B cell (primary cell): ENCODE results near the gene STAG1. TPM values are rescaled to one million over a fixed set of nuclear protein-coding genes. Genes with fewer than 3 reads are reported as not detected.

Source experiments
- ATAC-seq: fragments of 200-7000 bp; cut with Tn5 transposase; one replicate; pipeline ENCODE4 v1.10.0; 2021; ENCODE audit warnings: low read depth, mild to moderate bottlenecking, moderate number of reproducible peaks, moderate library complexity
- CTCF ChIA-PET: fragments of 350-600 bp; sonication (Branson Sonifier 250); formaldehyde crosslinking; loops from one replicate; lab custom pipeline; 2021; ENCODE audit warnings: antibody characterized with exemption, inconsistent platforms; lab: Charles Lee
- POLR2A ChIA-PET: fragments of 350-600 bp; sonication (Branson Sonifier 250); formaldehyde crosslinking; loops from one replicate; lab custom pipeline; 2021; ENCODE audit warnings: antibody characterized with exemption; lab: Charles Lee
- DNase-seq: peaks from one replicate; pipeline ENCODE4 v3.0.0; 2013
- H2AFZ ChIP-seq: 2 replicates; pipeline ENCODE4 v1.6.1; 2012; ENCODE audit warnings: mild to moderate bottlenecking, low read depth, low read length; ENCODE audit not compliant: insufficient read depth, poor library complexity, severe bottlenecking
- H3K27ac ChIP-seq, 2 donors: 1 replicate in 1 of 2; 2 replicates in 1 of 2; pipeline ENCODE4 v1.5.1; 2012 to 2013; ENCODE audit warnings: low read length in 2 of 2, mild to moderate bottlenecking in 2 of 2, moderate library complexity in 1 of 2
- H3K27me3 ChIP-seq, 4 experiments: fragments of 200-600 bp in 1 of 4; sonication (generic) in 1 of 4; replicated peaks in 1 of 4; 1 replicate in 2 of 4; 2 replicates in 2 of 4; pipeline versions ENCODE4 v1.6.1 to v1.7.0; 2013 to 2016; ENCODE audit warnings: low read length in 3 of 4, mild to moderate bottlenecking in 2 of 4, mixed read lengths in 1 of 4, moderate library complexity in 1 of 4; ENCODE audit not compliant: insufficient read depth in 4 of 4, control insufficient read depth in 3 of 4; ENCODE audit errors: control extremely low read depth in 1 of 4
- H3K36me3 ChIP-seq, 2 experiments: replicated peaks in 1 of 2; 1 replicate in 1 of 2; 2 replicates in 1 of 2; pipeline versions ENCODE4 v1.6.1 to v1.7.1; 2013; ENCODE audit warnings: low read length in 1 of 2; ENCODE audit not compliant: insufficient read depth in 2 of 2, control insufficient read depth in 1 of 2; ENCODE audit errors: control extremely low read depth in 1 of 2, extremely low read depth in 1 of 2
- H3K4me1 ChIP-seq, 2 donors: fragments of 200-600 bp in 1 of 2; sonication (generic) in 1 of 2; 1 replicate in 1 of 2; 2 replicates in 1 of 2; pipeline versions ENCODE4 v1.5.1 to v1.6.1; 2013 to 2017; ENCODE audit warnings: low read length in 2 of 2; ENCODE audit not compliant: control insufficient read depth in 2 of 2, insufficient read depth in 2 of 2
- H3K4me2 ChIP-seq: replicated peaks from 2 replicates; pipeline ENCODE3; 2012; ENCODE audit warnings: mild to moderate bottlenecking, low read depth, low read length; ENCODE audit not compliant: poor library complexity, severe bottlenecking
- H3K4me3 ChIP-seq, 5 experiments: fragments of 200-600 bp in 1 of 5; sonication (generic) in 1 of 5; 1 replicate in 3 of 5; 2 replicates in 2 of 5; pipeline versions ENCODE4 v1.5.1 to v1.7.0; 2011 to 2016; ENCODE audit warnings: low read length in 4 of 5, mild to moderate bottlenecking in 4 of 5, low read depth in 2 of 5, control low read depth in 1 of 5, moderate library complexity in 1 of 5; ENCODE audit not compliant: insufficient read depth in 1 of 5; ENCODE audit errors: control extremely low read depth in 1 of 5, extremely low read depth in 1 of 5
- H3K79me2 ChIP-seq: fragments of 200-600 bp; sonication (generic); one replicate; pipeline ENCODE4 v1.6.0; 2016; ENCODE audit warnings: low read length; ENCODE audit not compliant: control insufficient read depth, insufficient read depth
- H3K9ac ChIP-seq: fragments of 200-600 bp; sonication (generic); 2 replicates; pipeline ENCODE4 v1.6.1; 2017; ENCODE audit warnings: mild to moderate bottlenecking, low read length, moderate library complexity
- H3K9me3 ChIP-seq, 3 donors: one replicate each; pipeline versions ENCODE4 v1.6.1 to v1.7.1; 2013; ENCODE audit warnings: low read length in 2 of 3; ENCODE audit not compliant: control insufficient read depth in 2 of 3, insufficient read depth in 1 of 3; ENCODE audit errors: control extremely low read depth in 1 of 3
- H4K20me1 ChIP-seq: 2 replicates; pipeline ENCODE4 v1.6.0; 2012; ENCODE audit warnings: mild to moderate bottlenecking, low read length; ENCODE audit not compliant: insufficient read depth, control insufficient read depth, poor library complexity, severe bottlenecking
- H3K27ac Mint-ChIP-seq: one replicate; pipeline ENCODE4 v1.8.0; 2021; ENCODE audit warnings: mixed read lengths
- H3K27me3 Mint-ChIP-seq: one replicate; pipeline ENCODE4 v1.8.0; 2021; ENCODE audit warnings: mixed read lengths
- H3K4me1 Mint-ChIP-seq: one replicate; pipeline ENCODE4 v1.8.0; 2021; ENCODE audit warnings: mixed read lengths
- H3K4me3 Mint-ChIP-seq: one replicate; pipeline ENCODE4 v1.8.0; 2021; ENCODE audit warnings: mixed read lengths
- H3K9me3 Mint-ChIP-seq: one replicate; pipeline ENCODE4 v1.8.0; 2022; ENCODE audit warnings: mixed read lengths; ENCODE audit not compliant: insufficient read depth
- CTCF ChIP-seq: fragments of 200-600 bp; IDR thresholded peaks from one replicate; pipeline ENCODE4 v1.8.0; 2022; ENCODE audit warnings: antibody characterized with exemption, mild to moderate bottlenecking
- EZH2 ChIP-seq: IDR thresholded peaks from 2 replicates; pipeline ENCODE4 v1.6.1; 2012; ENCODE audit warnings: borderline replicate concordance, low read depth, mild to moderate bottlenecking, moderate library complexity, low read length; ENCODE audit not compliant: insufficient read depth, poor library complexity, severe bottlenecking
- WGBS: methylation state at CpG from one replicate; pipeline ENCODE4 v1.1.5; 2013; ENCODE audit warnings: missing lambda C conversion rate; ENCODE audit not compliant: insufficient coverage; 5-methylcytosine and 5-hydroxymethylcytosine counted together
- intact Hi-C: fragments of 100-400 bp; cut with micrococcal nuclease; formaldehyde crosslinking; loops from one replicate; pipeline ENCODE4 v1.10.0; 2022
- polyA plus RNA-seq: library from polyadenylated mRNA; depleted of rRNA; stranded (reverse); fragments of >200 nt; gene quantifications from 2 replicates; pipeline ENCODE4 v1.2.3, GENCODE V29; 2012
- total RNA-seq, 2 donors: library from RNA; stranded (reverse); fragments of 120-200 nt in 1 of 2; gene quantifications; 1 replicate in 1 of 2; 2 replicates in 1 of 2; pipeline versions ENCODE4 v1.2.3 to v1.2.4, GENCODE V29; 2013 to 2022

STAG1 gene
- total and polyA plus RNA-seq, 2 donors (not counting 1 experiment from before 2014, with no cell fraction given), result 9.2 to 77.0 TPM

GRCh38 chr3:136650461-136650860 lies 101.7 kb downstream of the STAG1 start:
- H3K27ac ChIP-seq, result no peak overlapping the region
- ChIA-PET CTCF (no interaction called here), POLR2A (interaction anchor here (0.6 kb wide), 1 partner anchor 110 kb away, joined by 4 read pairs; no protein-coding TSS in a partner anchor)
- no CpG with 5 or more reads among the region's 2 CpGs for WGBS
- ATAC-seq (no peak), DNase-seq (no peak)
- H3K4me3 ChIP-seq, result no peak overlapping the region
- Mint-ChIP-seq H3K4me1 (peaks cover 37% of the 10 kb centered on the region), H3K27ac (no peak overlapping the region), H3K27me3 (no peaks in the 10 kb centered on the region), H3K9me3 (no peaks in the 10 kb centered on the region), H3K4me3 (no peak overlapping the region)
- H2AFZ ChIP-seq, result no peak overlapping the region
- no peak overlapping the region for H3K9ac ChIP-seq
- peaks cover 0 to 2% of the 10 kb centered on the region in 2 experiments for H3K36me3 ChIP-seq
- H3K79me2 ChIP-seq, result peaks cover 93% of the 10 kb centered on the region
- peaks cover 6 to 15% of the 10 kb centered on the region in 2 donors for H3K4me1 ChIP-seq
- no peak overlapping the region for H3K4me2 ChIP-seq
- TF ChIP-seq EZH2 (no peak), CTCF (no peak)
- intact Hi-C loops, result no loop called here
- peaks cover 9 to 21% (median 9%) of the 10 kb centered on the region in 3 donors for H3K9me3 ChIP-seq
- peaks cover 24% of the 10 kb centered on the region for H4K20me1 ChIP-seq
- no peaks in the 10 kb centered on the region for H3K27me3 ChIP-seq

GRCh38 chr3:136645915-136646314 lies 106.3 kb downstream of the STAG1 start:
- intact Hi-C loops, result no loop called here
- ATAC-seq (no peak), DNase-seq (no peak)
- Histone ChIP-seq H3K27ac (no peak overlapping the region), H3K4me3 (no peak overlapping the region), H3K4me2 (no peak overlapping the region), H3K4me1 (peaks cover 6 to 19% of the 10 kb centered on the region in 2 donors), H2AFZ (no peak overlapping the region), H3K9me3 (no peaks in the 10 kb centered on the region), H3K9ac (no peak overlapping the region), H3K27me3 (no peaks in the 10 kb centered on the region), H3K36me3 (no peaks in the 10 kb centered on the region), H3K79me2 (peaks cover 94% of the 10 kb centered on the region), H4K20me1 (peaks cover 45% of the 10 kb centered on the region)
- 56% methylated on average over 2 of the region's 2 CpGs for WGBS
- H3K9me3 Mint-ChIP-seq, result no peaks in the 10 kb centered on the region
- H3K27ac Mint-ChIP-seq, result no peak overlapping the region
- POLR2A ChIA-PET, result no interaction called here
- H3K4me3 Mint-ChIP-seq, result no peak overlapping the region
- peaks cover 40% of the 10 kb centered on the region for H3K4me1 Mint-ChIP-seq
- TF ChIP-seq CTCF (no peak), EZH2 (no peak)
- H3K27me3 Mint-ChIP-seq, result no peaks in the 10 kb centered on the region
- CTCF ChIA-PET, result no interaction called here
